Endometrial microvascular endothelial cells (primary cell): ENCODE data around the gene EFL1. TPM values are rescaled to one million over a fixed set of nuclear protein-coding genes. Genes with fewer than 3 reads are reported as not detected.
"Not testable (repeated sequence)": the region's sequence is repeated elsewhere in the genome, so short reads cannot be mapped to it uniquely, and the experiment has no call there.

ENCODE experiments used
- in situ Hi-C: cut with HindIII; loops from 2 replicates; pipeline ENCODE4 v1.10.0; 2017; ENCODE audit warnings: low sequenced_read_pairs, low pct_unique_long_range_greater_than_20kb; ENCODE audit errors: inconsistent ontology term
- total RNA-seq: library from RNA; depleted of rRNA; stranded (reverse); fragments of >200 nt; gene quantifications from one replicate; pipeline ENCODE4 v1.2.3, GENCODE V29; 2015; ENCODE audit errors: inconsistent ontology term

The EFL1 gene
- total RNA-seq, 1 donor from 2014 or later, result 23.0 TPM

- in situ Hi-C loops, result not testable (repeated sequence)
These were observed 23.9 kb upstream of the EFL1 start for GRCh38 chr15:82286475-82286874.

- in situ Hi-C loops, result not testable (repeated sequence)
These were observed 21.8 kb upstream of the EFL1 start for GRCh38 chr15:82284381-82284780.

- in situ Hi-C loops, result not testable (repeated sequence)
These were observed 19.9 kb upstream of the EFL1 start for GRCh38 chr15:82282386-82282785.

- in situ Hi-C loops, result not testable (repeated sequence)
These were observed 18.7 kb upstream of the EFL1 start for GRCh38 chr15:82281276-82281675.

- in situ Hi-C loops, result no loop called here
These were observed 12.9 kb upstream of the EFL1 start for GRCh38 chr15:82275410-82275809.

- in situ Hi-C loops, result no loop called here
These were observed 9.6 kb upstream of the EFL1 start for GRCh38 chr15:82272154-82272553.

GRCh38 chr15:82268454-82268853, 5.9 kb upstream of the EFL1 start:
- in situ Hi-C loops, result not testable (repeated sequence)

- in situ Hi-C loops, result not testable (repeated sequence)
These were observed 4.6 kb upstream of the EFL1 start for GRCh38 chr15:82267137-82267536.

- in situ Hi-C loops, result no loop called here
These were observed 816 bp upstream of the EFL1 start for GRCh38 chr15:82263350-82263749.

GRCh38 chr15:82261566-82262421, 740 bp downstream of the EFL1 start:
- in situ Hi-C loops, result not testable (repeated sequence)

GRCh38 chr15:82248261-82248660, 14.3 kb downstream of the EFL1 start:
- in situ Hi-C loops, result not testable (repeated sequence)

GRCh38 chr15:82245956-82246355, 16.6 kb downstream of the EFL1 start:
- in situ Hi-C loops, result not testable (repeated sequence)

- in situ Hi-C loops, result not testable (repeated sequence)
These were observed 18.9 kb downstream of the EFL1 start for GRCh38 chr15:82243644-82244043.

GRCh38 chr15:82241836-82242499, 20.6 kb downstream of the EFL1 start:
- in situ Hi-C loops, result not testable (repeated sequence)

- in situ Hi-C loops, result no loop called here
These were observed 22.7 kb downstream of the EFL1 start for GRCh38 chr15:82239685-82240391.

GRCh38 chr15:82237944-82238534, 24.5 kb downstream of the EFL1 start:
- in situ Hi-C loops, result not testable (repeated sequence)

GRCh38 chr15:82231842-82232241, 30.7 kb downstream of the EFL1 start:
- in situ Hi-C loops, result no loop called here

- in situ Hi-C loops, result no loop called here
These were observed 31.3 kb downstream of the EFL1 start for GRCh38 chr15:82231233-82231632.

- in situ Hi-C loops, result no loop called here
These were observed 33.8 kb downstream of the EFL1 start for GRCh38 chr15:82228750-82229149.
